OCI-LY1 (cell line): ENCODE measurements around the gene MIF.

ENCODE experiments used
- H2AFZ ChIP-seq: fragments of 200-600 bp; sonication (generic), shearing (Covaris generic); 2 replicates; pipeline ENCODE4 v1.6.0; 2014; ENCODE audit warnings: antibody characterized with exemption, mild to moderate bottlenecking, low read length
- H3F3A ChIP-seq: fragments of 200-600 bp; sonication (generic), shearing (Covaris generic); 2 replicates; pipeline ENCODE4 v1.6.0; 2014; ENCODE audit warnings: mild to moderate bottlenecking, antibody characterized with exemption, low read length, moderate library complexity; ENCODE audit not compliant: insufficient read depth
- H3K27ac ChIP-seq: fragments of 200-600 bp; sonication (generic); 2 replicates; pipeline ENCODE4 v1.5.1; 2014; ENCODE audit warnings: low read length, mixed run types, mild to moderate bottlenecking, low read depth; ENCODE audit not compliant: poor library complexity, severe bottlenecking
- H3K27me3 ChIP-seq: fragments of 200-600 bp; sonication (generic); 2 replicates; pipeline ENCODE4 v1.6.0; 2014; ENCODE audit warnings: antibody characterized with exemption, mild to moderate bottlenecking, low read length, moderate library complexity; ENCODE audit not compliant: insufficient read depth
- H3K36me3 ChIP-seq: fragments of 200-600 bp; sonication (generic); 2 replicates; pipeline ENCODE4 v1.6.1; 2014; ENCODE audit warnings: mild to moderate bottlenecking, antibody characterized with exemption, low read length, moderate library complexity, mixed read lengths; ENCODE audit not compliant: insufficient read depth
- H3K4me1 ChIP-seq: fragments of 200-600 bp; sonication (generic); 2 replicates; pipeline ENCODE4 v1.5.1; 2014; ENCODE audit warnings: mild to moderate bottlenecking, low read length, moderate library complexity; ENCODE audit not compliant: insufficient read depth, severe bottlenecking
- H3K4me2 ChIP-seq: fragments of 200-600 bp; sonication (generic), shearing (Covaris generic); 2 replicates; pipeline ENCODE4 v1.6.1; 2014; ENCODE audit warnings: low read length
- H3K4me3 ChIP-seq: fragments of 200-600 bp; sonication (generic); 2 replicates; pipeline ENCODE4 v1.5.1; 2014; ENCODE audit warnings: low read length, low read depth, mild to moderate bottlenecking, mixed read lengths; ENCODE audit not compliant: poor library complexity, severe bottlenecking
- H3K79me2 ChIP-seq: fragments of 200-600 bp; shearing (Covaris generic); 2 replicates; pipeline ENCODE4 v1.6.1; 2016; ENCODE audit warnings: mixed run types, low read length, mixed read lengths; ENCODE audit not compliant: insufficient read depth
- H3K9ac ChIP-seq: fragments of 200-600 bp; sonication (generic), shearing (Covaris generic); 2 replicates; pipeline ENCODE4 v1.6.1; 2014; ENCODE audit warnings: mild to moderate bottlenecking, low read length, mixed read lengths
- H3K9me2 ChIP-seq: fragments of 200-600 bp; sonication (generic), shearing (Covaris generic); 2 replicates; pipeline ENCODE4 v1.6.1; 2014; ENCODE audit warnings: low read depth, mild to moderate bottlenecking, low read length, mixed read lengths
- H3K9me3 ChIP-seq: fragments of 200-600 bp; shearing (Covaris generic); 2 replicates; pipeline ENCODE4 v1.6.1; 2014; ENCODE audit warnings: low read length, mixed read lengths
- H4K20me1 ChIP-seq: fragments of 200-600 bp; sonication (generic), shearing (Covaris generic); 2 replicates; pipeline ENCODE4 v1.6.0; 2016; ENCODE audit warnings: mild to moderate bottlenecking, low read length; ENCODE audit not compliant: insufficient read depth
- EZH2 ChIP-seq: fragments of 200-600 bp; sonication (generic), shearing (Covaris generic); IDR thresholded peaks from 2 replicates; pipeline ENCODE4 v1.8.0; 2017; ENCODE audit warnings: borderline replicate concordance, mixed run types, mild to moderate bottlenecking, antibody characterized with exemption, low read length, moderate library complexity, mixed read lengths
- TF ChIP-seq, protein P1 (sequence below): fragments of 200-600 bp; sonication (generic), shearing (Covaris generic); IDR thresholded peaks from 2 replicates; pipeline ENCODE4 v1.5.1; 2017; ENCODE audit warnings: mild to moderate bottlenecking, antibody characterized with exemption, low read length, moderate library complexity, mixed read lengths

The MIF gene

DNA sequence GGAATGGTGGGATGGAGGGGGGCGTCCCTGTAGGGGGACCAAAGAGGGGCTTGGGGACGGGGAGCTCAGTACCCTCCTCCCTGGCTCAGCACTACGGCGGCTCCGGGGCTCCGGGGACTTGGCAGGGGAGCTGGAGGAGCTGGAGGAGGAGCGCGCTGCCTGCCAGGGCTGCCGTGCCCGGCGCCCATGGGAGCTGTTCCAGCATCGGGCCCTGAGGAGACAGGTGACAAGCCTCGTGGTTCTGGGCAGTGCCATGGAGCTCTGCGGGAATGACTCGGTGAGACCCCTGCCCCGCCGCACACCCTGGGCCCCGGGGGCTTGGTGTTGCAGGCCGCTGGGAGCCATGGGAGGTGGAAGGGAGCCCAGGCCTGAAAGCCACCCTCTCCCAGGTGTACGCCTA lies 11.8 kb upstream of the MIF start:
- Histone ChIP-seq H4K20me1 (no peaks in the 10 kb centered on the region), H3K4me1 (no peaks in the 10 kb centered on the region), H3K9me2 (no peaks in the 10 kb centered on the region), H3F3A (no peaks in the 10 kb centered on the region), H3K4me3 (no peak overlapping the region), H3K36me3 (peaks cover 27% of the 10 kb centered on the region), H3K4me2 (no peak overlapping the region), H3K79me2 (no peaks in the 10 kb centered on the region), H3K9ac (no peak overlapping the region), H3K27me3 (no peaks in the 10 kb centered on the region), H2AFZ (no peak overlapping the region), H3K9me3 (0 out of 2 replicates have a peak, but pooled peaks cover 2% of the 10 kb centered on the region), H3K27ac (no peak overlapping the region)
- TF ChIP-seq EZH2, result no peak
- TF ChIP-seq, protein P1, sequence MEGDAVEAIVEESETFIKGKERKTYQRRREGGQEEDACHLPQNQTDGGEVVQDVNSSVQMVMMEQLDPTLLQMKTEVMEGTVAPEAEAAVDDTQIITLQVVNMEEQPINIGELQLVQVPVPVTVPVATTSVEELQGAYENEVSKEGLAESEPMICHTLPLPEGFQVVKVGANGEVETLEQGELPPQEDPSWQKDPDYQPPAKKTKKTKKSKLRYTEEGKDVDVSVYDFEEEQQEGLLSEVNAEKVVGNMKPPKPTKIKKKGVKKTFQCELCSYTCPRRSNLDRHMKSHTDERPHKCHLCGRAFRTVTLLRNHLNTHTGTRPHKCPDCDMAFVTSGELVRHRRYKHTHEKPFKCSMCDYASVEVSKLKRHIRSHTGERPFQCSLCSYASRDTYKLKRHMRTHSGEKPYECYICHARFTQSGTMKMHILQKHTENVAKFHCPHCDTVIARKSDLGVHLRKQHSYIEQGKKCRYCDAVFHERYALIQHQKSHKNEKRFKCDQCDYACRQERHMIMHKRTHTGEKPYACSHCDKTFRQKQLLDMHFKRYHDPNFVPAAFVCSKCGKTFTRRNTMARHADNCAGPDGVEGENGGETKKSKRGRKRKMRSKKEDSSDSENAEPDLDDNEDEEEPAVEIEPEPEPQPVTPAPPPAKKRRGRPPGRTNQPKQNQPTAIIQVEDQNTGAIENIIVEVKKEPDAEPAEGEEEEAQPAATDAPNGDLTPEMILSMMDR, result no peak

DNA sequence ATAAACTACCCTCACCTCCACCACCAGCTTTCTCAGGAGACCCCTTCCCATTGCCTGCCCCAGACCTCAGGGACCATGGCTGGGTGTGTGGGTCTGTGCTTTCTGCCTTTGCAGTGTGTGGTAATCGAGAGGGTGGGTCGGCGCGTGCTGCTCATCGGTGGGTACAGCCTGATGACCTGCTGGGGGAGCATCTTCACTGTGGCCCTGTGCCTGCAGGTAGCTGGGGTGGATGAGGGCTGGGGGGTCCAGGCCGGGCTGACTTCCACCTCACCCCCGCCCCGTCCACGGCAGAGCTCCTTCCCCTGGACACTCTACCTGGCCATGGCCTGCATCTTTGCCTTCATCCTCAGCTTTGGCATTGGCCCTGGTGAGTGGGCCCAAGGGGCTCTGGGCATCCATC lies 10.5 kb upstream of the MIF start:
- Histone ChIP-seq H3K27me3 (no peaks in the 10 kb centered on the region), H3K27ac (no peak overlapping the region), H3K79me2 (no peaks in the 10 kb centered on the region), H3F3A (no peaks in the 10 kb centered on the region), H3K9me2 (no peaks in the 10 kb centered on the region), H3K36me3 (peaks cover 21% of the 10 kb centered on the region), H3K9me3 (0 out of 2 replicates have a peak, but pooled peaks cover 2% of the 10 kb centered on the region), H3K4me2 (no peak overlapping the region), H3K9ac (no peak overlapping the region), H2AFZ (no peak overlapping the region), H3K4me1 (no peaks in the 10 kb centered on the region), H4K20me1 (no peaks in the 10 kb centered on the region), H3K4me3 (no peak overlapping the region)
- TF ChIP-seq EZH2, result no peak
- TF ChIP-seq, protein P1, result no peak

DNA sequence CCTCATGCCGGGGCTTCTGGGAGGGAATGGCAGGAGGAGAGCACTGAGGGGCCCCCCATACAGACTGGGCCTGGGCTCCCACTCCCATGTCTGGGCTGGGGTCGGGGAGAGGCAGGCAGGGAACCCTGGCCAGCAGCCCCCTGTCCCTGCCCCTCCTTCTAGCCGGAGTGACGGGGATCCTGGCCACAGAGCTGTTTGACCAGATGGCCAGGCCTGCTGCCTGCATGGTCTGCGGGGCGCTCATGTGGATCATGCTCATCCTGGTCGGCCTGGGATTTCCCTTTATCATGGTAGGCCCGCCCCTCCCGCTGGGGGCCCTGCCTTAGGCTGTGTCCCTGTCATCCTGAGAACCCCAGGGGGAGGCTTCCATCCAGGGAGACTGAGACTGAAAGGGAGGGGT lies 10.0 kb upstream of the MIF start:
- no peak overlapping the region for H3K4me2 ChIP-seq
- H3K79me2 ChIP-seq, result no peaks in the 10 kb centered on the region
- no peak overlapping the region for H3K27ac ChIP-seq
- TF ChIP-seq, protein P1, result no peak
- TF ChIP-seq EZH2, result no peak
- peaks cover 17% of the 10 kb centered on the region for H3K36me3 ChIP-seq
- H3K27me3 ChIP-seq, result no peaks in the 10 kb centered on the region
- no peaks in the 10 kb centered on the region for H4K20me1 ChIP-seq
- H3K4me3 ChIP-seq, result no peak overlapping the region
- H3K9ac ChIP-seq, result no peak overlapping the region
- 0 out of 2 replicates have a peak, but pooled peaks cover 2% of the 10 kb centered on the region for H3K9me3 ChIP-seq
- H3K4me1 ChIP-seq, result no peaks in the 10 kb centered on the region
- no peak overlapping the region for H2AFZ ChIP-seq
- H3K9me2 ChIP-seq, result no peaks in the 10 kb centered on the region
- no peaks in the 10 kb centered on the region for H3F3A ChIP-seq
